Measurements from ENCODE around the gene SPX. TPM values are rescaled to one million over a fixed set of nuclear protein-coding genes. Genes with fewer than 3 reads are reported as not detected.

The SPX gene
- total RNA-seq, 1 donor from 2014 or later: 2.6 TPM

DNA sequence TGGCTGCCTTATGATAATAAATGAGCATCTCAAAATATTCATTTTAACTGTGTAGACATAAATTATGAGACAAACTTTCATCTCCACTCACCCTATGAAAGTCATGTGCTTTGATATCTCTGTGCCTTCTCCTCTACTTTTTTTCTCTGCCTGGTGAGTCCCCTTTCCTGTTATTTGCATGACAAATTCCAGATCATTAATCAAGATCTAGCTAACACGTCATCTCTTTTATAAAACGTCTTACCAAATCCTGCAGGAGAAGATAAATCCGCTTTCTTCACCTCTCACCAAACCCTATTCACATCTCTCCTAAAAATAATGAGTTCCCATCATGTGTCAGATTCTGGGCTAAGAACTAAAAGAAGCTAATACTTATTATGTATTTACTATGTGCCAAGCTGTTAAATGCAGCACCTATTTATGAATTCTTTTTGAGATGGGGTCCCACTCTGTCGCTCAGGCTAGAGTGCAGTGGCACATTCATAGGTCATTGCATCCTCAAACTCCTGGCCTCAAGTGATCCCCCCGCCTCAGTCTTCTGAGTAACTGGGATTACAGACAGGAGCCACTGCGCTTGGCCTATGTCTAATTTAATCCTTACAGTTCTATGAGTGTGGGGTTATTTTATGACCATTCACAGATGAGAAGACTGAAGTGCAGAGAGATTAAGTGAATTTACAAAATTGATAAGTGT, 26.7 kb downstream of the SPX start:
- Mint-ChIP-seq H3K9me3 (ENCODE audit: low read depth) (peaks cover 8% of the 10 kb centered on the region), H3K36me3 (ENCODE audit: insufficient read depth) (no peaks in the 10 kb centered on the region), H3K27me3 (no peaks in the 10 kb centered on the region), H3K27ac (no peak overlapping the region), H3K4me1 (ENCODE audit: low read depth) (no peaks in the 10 kb centered on the region), H3K4me3 (ENCODE audit: low read depth) (no peak overlapping the region)
- TF ChIP-seq, protein P1, sequence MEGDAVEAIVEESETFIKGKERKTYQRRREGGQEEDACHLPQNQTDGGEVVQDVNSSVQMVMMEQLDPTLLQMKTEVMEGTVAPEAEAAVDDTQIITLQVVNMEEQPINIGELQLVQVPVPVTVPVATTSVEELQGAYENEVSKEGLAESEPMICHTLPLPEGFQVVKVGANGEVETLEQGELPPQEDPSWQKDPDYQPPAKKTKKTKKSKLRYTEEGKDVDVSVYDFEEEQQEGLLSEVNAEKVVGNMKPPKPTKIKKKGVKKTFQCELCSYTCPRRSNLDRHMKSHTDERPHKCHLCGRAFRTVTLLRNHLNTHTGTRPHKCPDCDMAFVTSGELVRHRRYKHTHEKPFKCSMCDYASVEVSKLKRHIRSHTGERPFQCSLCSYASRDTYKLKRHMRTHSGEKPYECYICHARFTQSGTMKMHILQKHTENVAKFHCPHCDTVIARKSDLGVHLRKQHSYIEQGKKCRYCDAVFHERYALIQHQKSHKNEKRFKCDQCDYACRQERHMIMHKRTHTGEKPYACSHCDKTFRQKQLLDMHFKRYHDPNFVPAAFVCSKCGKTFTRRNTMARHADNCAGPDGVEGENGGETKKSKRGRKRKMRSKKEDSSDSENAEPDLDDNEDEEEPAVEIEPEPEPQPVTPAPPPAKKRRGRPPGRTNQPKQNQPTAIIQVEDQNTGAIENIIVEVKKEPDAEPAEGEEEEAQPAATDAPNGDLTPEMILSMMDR (IDR thresholded peaks at IDR 0.05; ENCODE audit: unreplicated experiment): no peak
- no peak for DNase-seq (ENCODE audit: low spot score, unreplicated experiment)

GRCh38 chr12:21553329-21553675, 27.2 kb downstream of the SPX start:
- H3K36me3 Mint-ChIP-seq (ENCODE audit: insufficient read depth): no peaks in the 10 kb centered on the region
- DNase-seq (ENCODE audit: low spot score, unreplicated experiment): no peak
- no peaks in the 10 kb centered on the region for H3K27me3 Mint-ChIP-seq
- no peaks in the 10 kb centered on the region for H3K4me1 Mint-ChIP-seq (ENCODE audit: low read depth)
- H3K9me3 Mint-ChIP-seq (ENCODE audit: low read depth): peaks cover 11% of the 10 kb centered on the region
- TF ChIP-seq, protein P1 (IDR thresholded peaks at IDR 0.05; ENCODE audit: unreplicated experiment): no peak
- H3K4me3 Mint-ChIP-seq (ENCODE audit: low read depth): no peak overlapping the region
- no peak overlapping the region for H3K27ac Mint-ChIP-seq

GRCh38 chr12:21558100-21558679, 32.1 kb downstream of the SPX start:
- Mint-ChIP-seq H3K36me3 (ENCODE audit: insufficient read depth) (no peaks in the 10 kb centered on the region), H3K4me3 (ENCODE audit: low read depth) (no peak overlapping the region), H3K27me3 (no peaks in the 10 kb centered on the region), H3K9me3 (ENCODE audit: low read depth) (peaks cover 11% of the 10 kb centered on the region), H3K4me1 (ENCODE audit: low read depth) (peaks cover 4% of the 10 kb centered on the region), H3K27ac (no peak overlapping the region)
- TF ChIP-seq, protein P1 (IDR thresholded peaks at IDR 0.05; ENCODE audit: unreplicated experiment): no peak
- DNase-seq (ENCODE audit: low spot score, unreplicated experiment): no peak

DNA sequence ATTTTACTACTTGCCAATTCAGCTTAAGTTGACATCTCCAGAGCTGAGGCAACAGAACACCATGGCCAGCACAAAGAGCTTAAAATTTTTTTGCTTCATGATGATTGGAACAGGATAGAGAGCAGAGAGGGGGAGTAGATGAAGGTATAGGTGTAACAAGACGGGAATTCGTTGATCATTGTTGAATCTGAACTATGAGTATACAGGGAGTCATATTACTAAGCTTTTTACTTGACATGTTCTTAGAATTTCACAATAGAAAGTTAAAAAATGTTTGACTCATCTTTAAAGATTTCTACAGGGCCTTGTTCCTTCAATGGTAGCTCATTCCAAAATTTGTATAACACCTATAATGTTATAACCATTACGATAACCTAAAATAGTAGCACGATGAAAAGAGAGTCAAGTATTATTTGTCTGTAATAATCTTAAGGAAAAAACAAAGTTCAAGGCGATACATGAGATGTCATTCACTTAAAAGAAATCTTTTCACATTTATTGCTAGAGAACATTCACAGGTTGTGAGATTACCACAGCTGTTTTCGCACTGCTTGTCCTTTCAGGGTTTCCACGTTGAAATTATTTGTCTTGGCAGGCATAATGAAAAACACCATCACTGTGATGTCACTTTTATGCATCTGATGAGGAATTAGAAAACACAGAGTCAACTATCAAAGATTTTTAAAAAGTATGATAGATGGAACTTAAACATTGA, 33.9 kb downstream of the SPX start:
- H3K36me3 Mint-ChIP-seq (ENCODE audit: insufficient read depth): no peaks in the 10 kb centered on the region
- no peak overlapping the region for H3K4me3 Mint-ChIP-seq (ENCODE audit: low read depth)
- TF ChIP-seq, protein P1 (IDR thresholded peaks at IDR 0.05; ENCODE audit: unreplicated experiment): no peak
- peaks cover 8% of the 10 kb centered on the region for H3K4me1 Mint-ChIP-seq (ENCODE audit: low read depth)
- no peaks in the 10 kb centered on the region for H3K27me3 Mint-ChIP-seq
- H3K9me3 Mint-ChIP-seq (ENCODE audit: low read depth): peaks cover 8% of the 10 kb centered on the region
- DNase-seq (ENCODE audit: low spot score, unreplicated experiment): no peak
- H3K27ac Mint-ChIP-seq: no peak overlapping the region

DNA sequence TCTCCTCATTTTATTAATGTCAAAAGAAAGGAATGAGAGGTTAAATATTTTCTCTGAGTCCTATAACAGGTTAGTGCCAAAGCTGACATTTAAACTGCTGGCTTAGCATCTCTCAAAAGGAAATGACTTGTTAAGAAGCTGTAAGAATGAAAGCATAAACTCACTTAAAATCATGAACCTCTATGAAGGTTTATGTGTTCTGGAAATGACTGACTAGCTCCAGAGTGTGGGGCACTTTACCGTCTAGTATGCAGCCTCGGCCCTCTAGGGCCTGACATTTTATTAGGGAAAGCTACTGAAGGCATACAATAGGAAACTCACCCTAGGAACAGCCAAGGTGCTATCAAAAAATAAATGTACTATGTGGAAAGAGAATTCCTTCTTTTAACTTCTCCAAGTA, 35.1 kb downstream of the SPX start:
- H3K9me3 Mint-ChIP-seq (ENCODE audit: low read depth): peaks cover 8% of the 10 kb centered on the region
- no peak for DNase-seq (ENCODE audit: low spot score, unreplicated experiment)
- peaks cover 10% of the 10 kb centered on the region for H3K4me1 Mint-ChIP-seq (ENCODE audit: low read depth)
- no peak overlapping the region for H3K4me3 Mint-ChIP-seq (ENCODE audit: low read depth)
- TF ChIP-seq, protein P1 (IDR thresholded peaks at IDR 0.05; ENCODE audit: unreplicated experiment): no peak
- H3K27ac Mint-ChIP-seq: no peak overlapping the region
- no peaks in the 10 kb centered on the region for H3K27me3 Mint-ChIP-seq
- no peaks in the 10 kb centered on the region for H3K36me3 Mint-ChIP-seq (ENCODE audit: insufficient read depth)

All from progenitor cell of endocrine pancreas (in vitro differentiated cells).